Large intestine (tissue), 3 donors: ENCODE data around the gene GALNT18. TPM values are rescaled to one million over a fixed set of nuclear protein-coding genes. Genes with fewer than 3 reads are reported as not detected.

Experiments used
- DNase-seq, 2 donors: peaks; one replicate each; pipeline versions ENCODE4 v3.0.0 to v3.0.0-alpha.2; 2013
- H3K27ac ChIP-seq: one replicate; pipeline ENCODE4 v1.5.1; 2013; ENCODE audit warnings: low read length
- H3K27me3 ChIP-seq: 2 replicates; pipeline ENCODE4 v1.6.1; 2013; ENCODE audit warnings: low read length; ENCODE audit not compliant: control insufficient read depth, insufficient read depth
- H3K36me3 ChIP-seq: 2 replicates; pipeline ENCODE4 v1.6.1; 2013; ENCODE audit warnings: low read length; ENCODE audit not compliant: control insufficient read depth, insufficient read depth
- H3K4me1 ChIP-seq: one replicate; pipeline ENCODE4 v1.6.1; 2013; ENCODE audit warnings: low read length; ENCODE audit not compliant: control insufficient read depth, insufficient read depth
- H3K4me3 ChIP-seq: one replicate; pipeline ENCODE4 v1.5.1; 2013; ENCODE audit warnings: low read length
- H3K9me3 ChIP-seq: one replicate; pipeline ENCODE4 v1.6.1; 2013; ENCODE audit warnings: mild to moderate bottlenecking, low read depth, low read length, moderate library complexity; ENCODE audit not compliant: control insufficient read depth
- WGBS: methylation state at CpG from one replicate; pipeline ENCODE4 v1.1.5; 2013; ENCODE audit warnings: low lambda C conversion rate; ENCODE audit not compliant: insufficient coverage; 5-methylcytosine and 5-hydroxymethylcytosine counted together
- polyA plus RNA-seq: library from polyadenylated mRNA; unstranded; fragments of 120-200 nt; gene quantifications from one replicate; pipeline ENCODE4 v1.2.1, GENCODE V29; 2013

The GALNT18 gene
- polyA plus RNA-seq, 1 donor: 3.7 TPM

- Histone ChIP-seq H3K4me1 (no peaks in the 10 kb centered on the region), H3K27me3 (peaks cover 2% of the 10 kb centered on the region)
- WGBS: 100% methylated on average over 1 of the region's 4 CpGs
Observed at GRCh38 chr11:11430431-11430830, 191.4 kb downstream of the GALNT18 start.

GRCh38 chr11:11428714-11429113 is 193.1 kb downstream of the GALNT18 start:
- DNase-seq: no peak
- Histone ChIP-seq H3K9me3 (no peaks in the 10 kb centered on the region), H3K4me1 (no peaks in the 10 kb centered on the region), H3K27me3 (peaks cover 2% of the 10 kb centered on the region), H3K27ac (no peak overlapping the region), H3K4me3 (no peak overlapping the region), H3K36me3 (no peaks in the 10 kb centered on the region)
- WGBS: 79% methylated on average over 2 of the region's 4 CpGs

More at GRCh38 chr11:11430431-11430830, 191.4 kb downstream of the GALNT18 start:
- DNase-seq: no peak
- no peak overlapping the region for H3K4me3 ChIP-seq
- no peaks in the 10 kb centered on the region for H3K9me3 ChIP-seq
- no peaks in the 10 kb centered on the region for H3K36me3 ChIP-seq
- no peak overlapping the region for H3K27ac ChIP-seq

- Histone ChIP-seq H3K27me3 (peaks cover 2% of the 10 kb centered on the region), H3K27ac (no peak overlapping the region), H3K4me1 (no peaks in the 10 kb centered on the region), H3K4me3 (no peak overlapping the region), H3K36me3 (no peaks in the 10 kb centered on the region), H3K9me3 (no peaks in the 10 kb centered on the region)
- 100% methylated on average over 2 of the region's 5 CpGs for WGBS
- DNase-seq: no peak
Observed at GRCh38 chr11:11427542-11427941, 194.3 kb downstream of the GALNT18 start.

GRCh38 chr11:11427140-11427539 is 194.7 kb downstream of the GALNT18 start:
- DNase-seq: no peak
- peaks cover 2% of the 10 kb centered on the region for H3K27me3 ChIP-seq
- no peak overlapping the region for H3K4me3 ChIP-seq
- H3K27ac ChIP-seq: no peak overlapping the region
- H3K36me3 ChIP-seq: no peaks in the 10 kb centered on the region
- no peaks in the 10 kb centered on the region for H3K4me1 ChIP-seq
- WGBS: no CpG with 5 or more reads among the region's 9 CpGs
- no peaks in the 10 kb centered on the region for H3K9me3 ChIP-seq

- DNase-seq: no peak
- Histone ChIP-seq H3K9me3 (no peaks in the 10 kb centered on the region), H3K4me1 (no peaks in the 10 kb centered on the region), H3K36me3 (no peaks in the 10 kb centered on the region), H3K27ac (no peak overlapping the region), H3K27me3 (peaks cover 2% of the 10 kb centered on the region), H3K4me3 (no peak overlapping the region)
- WGBS: 40% methylated on average over 1 of the region's 4 CpGs
Observed at GRCh38 chr11:11426226-11426952, 195.4 kb downstream of the GALNT18 start.

GRCh38 chr11:11425806-11426205 is 196.0 kb downstream of the GALNT18 start:
- no peak for DNase-seq
- Histone ChIP-seq H3K36me3 (no peaks in the 10 kb centered on the region), H3K27me3 (peaks cover 2% of the 10 kb centered on the region), H3K4me3 (no peak overlapping the region), H3K27ac (no peak overlapping the region), H3K4me1 (no peaks in the 10 kb centered on the region), H3K9me3 (no peaks in the 10 kb centered on the region)
- WGBS: no CpG with 5 or more reads among the region's 5 CpGs

- no peak for DNase-seq
- H3K9me3 ChIP-seq: no peaks in the 10 kb centered on the region
- H3K4me1 ChIP-seq: no peaks in the 10 kb centered on the region
- no peak overlapping the region for H3K4me3 ChIP-seq
- no peaks in the 10 kb centered on the region for H3K36me3 ChIP-seq
- H3K27me3 ChIP-seq: peaks cover 2% of the 10 kb centered on the region
- WGBS: no CpG with 5 or more reads among the region's 7 CpGs
- H3K27ac ChIP-seq: no peak overlapping the region
Observed at GRCh38 chr11:11424688-11425087, 197.1 kb downstream of the GALNT18 start.

GRCh38 chr11:11422411-11423128 is 199.2 kb downstream of the GALNT18 start:
- no peak overlapping the region for H3K4me3 ChIP-seq
- DNase-seq: no peak
- H3K27me3 ChIP-seq: peaks cover 6% of the 10 kb centered on the region
- no peaks in the 10 kb centered on the region for H3K9me3 ChIP-seq
- no peak overlapping the region for H3K27ac ChIP-seq
- no peaks in the 10 kb centered on the region for H3K36me3 ChIP-seq
- WGBS: no CpG with 5 or more reads among the region's 5 CpGs
- H3K4me1 ChIP-seq: no peaks in the 10 kb centered on the region

- H3K27me3 ChIP-seq: peaks cover 11% of the 10 kb centered on the region
- DNase-seq: no peak
- H3K27ac ChIP-seq: no peak overlapping the region
- WGBS: no CpG with 5 or more reads among the region's 2 CpGs
- no peak overlapping the region for H3K4me3 ChIP-seq
- no peaks in the 10 kb centered on the region for H3K4me1 ChIP-seq
- no peaks in the 10 kb centered on the region for H3K9me3 ChIP-seq
- H3K36me3 ChIP-seq: no peaks in the 10 kb centered on the region
Observed at GRCh38 chr11:11421509-11421908, 200.3 kb downstream of the GALNT18 start.

- Histone ChIP-seq H3K27ac (no peak overlapping the region), H3K4me1 (no peaks in the 10 kb centered on the region), H3K4me3 (no peak overlapping the region), H3K27me3 (peaks cover 11% of the 10 kb centered on the region), H3K36me3 (no peaks in the 10 kb centered on the region), H3K9me3 (no peaks in the 10 kb centered on the region)
- 80% methylated on average over 1 of the region's 5 CpGs for WGBS
- DNase-seq: no peak
Observed at GRCh38 chr11:11420899-11421285, 200.9 kb downstream of the GALNT18 start.
